Ishikawa (cell line): ENCODE measurements around the gene TMEM132A.

Experiments used
- CEBPB ChIP-seq: IDR thresholded peaks from 2 replicates; pipeline ENCODE4 v1.6.1; 2012
- CREB1 ChIP-seq: IDR thresholded peaks from 2 replicates; pipeline ENCODE4 v1.6.1; 2012; ENCODE audit warnings: low read depth
- EP300 ChIP-seq: IDR thresholded peaks from 2 replicates; pipeline ENCODE4 v1.6.1; 2012; ENCODE audit warnings: borderline replicate concordance
- FOXM1 ChIP-seq: IDR thresholded peaks from 2 replicates; pipeline ENCODE4 v1.6.1; 2012; ENCODE audit warnings: low read depth, borderline replicate concordance
- MAX ChIP-seq: IDR thresholded peaks from 2 replicates; pipeline ENCODE4 v1.6.1; 2012
- NFIC ChIP-seq: IDR thresholded peaks from 2 replicates; pipeline ENCODE4 v1.6.1; 2012
- RAD21 ChIP-seq: IDR thresholded peaks from 2 replicates; pipeline ENCODE4 v1.6.1; 2012; ENCODE audit warnings: low read depth
- TAF1 ChIP-seq: IDR thresholded peaks from 2 replicates; pipeline ENCODE4 v1.6.1; 2012; ENCODE audit warnings: low read depth, mild to moderate bottlenecking
- USF1 ChIP-seq: IDR thresholded peaks from 2 replicates; pipeline ENCODE4 v1.6.1; 2012
- YY1 ChIP-seq: IDR thresholded peaks from 2 replicates; pipeline ENCODE4 v1.6.1; 2012; ENCODE audit warnings: low read depth
- ZBTB7A ChIP-seq: IDR thresholded peaks from 2 replicates; pipeline ENCODE4 v1.6.1; 2012; ENCODE audit warnings: low read depth
- TF ChIP-seq, protein P1 (sequence below): IDR thresholded peaks from 2 replicates; pipeline ENCODE4 v1.6.1; 2012; ENCODE audit warnings: low read depth, mild to moderate bottlenecking

GRCh38 chr11:60932605-60933356 is 8.5 kb downstream of the TMEM132A start:
- TF ChIP-seq, protein P1, sequence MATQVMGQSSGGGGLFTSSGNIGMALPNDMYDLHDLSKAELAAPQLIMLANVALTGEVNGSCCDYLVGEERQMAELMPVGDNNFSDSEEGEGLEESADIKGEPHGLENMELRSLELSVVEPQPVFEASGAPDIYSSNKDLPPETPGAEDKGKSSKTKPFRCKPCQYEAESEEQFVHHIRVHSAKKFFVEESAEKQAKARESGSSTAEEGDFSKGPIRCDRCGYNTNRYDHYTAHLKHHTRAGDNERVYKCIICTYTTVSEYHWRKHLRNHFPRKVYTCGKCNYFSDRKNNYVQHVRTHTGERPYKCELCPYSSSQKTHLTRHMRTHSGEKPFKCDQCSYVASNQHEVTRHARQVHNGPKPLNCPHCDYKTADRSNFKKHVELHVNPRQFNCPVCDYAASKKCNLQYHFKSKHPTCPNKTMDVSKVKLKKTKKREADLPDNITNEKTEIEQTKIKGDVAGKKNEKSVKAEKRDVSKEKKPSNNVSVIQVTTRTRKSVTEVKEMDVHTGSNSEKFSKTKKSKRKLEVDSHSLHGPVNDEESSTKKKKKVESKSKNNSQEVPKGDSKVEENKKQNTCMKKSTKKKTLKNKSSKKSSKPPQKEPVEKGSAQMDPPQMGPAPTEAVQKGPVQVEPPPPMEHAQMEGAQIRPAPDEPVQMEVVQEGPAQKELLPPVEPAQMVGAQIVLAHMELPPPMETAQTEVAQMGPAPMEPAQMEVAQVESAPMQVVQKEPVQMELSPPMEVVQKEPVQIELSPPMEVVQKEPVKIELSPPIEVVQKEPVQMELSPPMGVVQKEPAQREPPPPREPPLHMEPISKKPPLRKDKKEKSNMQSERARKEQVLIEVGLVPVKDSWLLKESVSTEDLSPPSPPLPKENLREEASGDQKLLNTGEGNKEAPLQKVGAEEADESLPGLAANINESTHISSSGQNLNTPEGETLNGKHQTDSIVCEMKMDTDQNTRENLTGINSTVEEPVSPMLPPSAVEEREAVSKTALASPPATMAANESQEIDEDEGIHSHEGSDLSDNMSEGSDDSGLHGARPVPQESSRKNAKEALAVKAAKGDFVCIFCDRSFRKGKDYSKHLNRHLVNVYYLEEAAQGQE: no peak
- TF ChIP-seq MAX: no peak
- no peak for TF ChIP-seq FOXM1
- TF ChIP-seq EP300: no peak
- no peak for TF ChIP-seq TAF1
- no peak for TF ChIP-seq YY1
- no peak for TF ChIP-seq NFIC
- TF ChIP-seq RAD21: no peak
- TF ChIP-seq CEBPB: no peak
- TF ChIP-seq ZBTB7A: no peak
- no peak for TF ChIP-seq CREB1
- no peak for TF ChIP-seq USF1
